Activated T-helper 2 cell treated with anti-CD3 and anti-CD28 coated beads, Interferon-gamma antibody, Interleukin-2, Interleukin-4, amounts not matched to agents 10 μg/mL and 5 μg/mL and 100 μg/mL, durations not matched to agents 14 hours and 24 hours and 36 hours (primary cell): Measurements from ENCODE around the gene GALR2. TPM values are rescaled to one million over a fixed set of nuclear protein-coding genes. Genes with fewer than 3 reads are reported as not detected.

Experiments used
- DNase-seq: peaks from one replicate; pipeline ENCODE4 v3.0.0; 2021; ENCODE audit warnings: low spot score
- H3K27ac Mint-ChIP-seq: one replicate; pipeline ENCODE4 v1.8.0; 2021; ENCODE audit warnings: mixed read lengths
- H3K27me3 Mint-ChIP-seq: one replicate; pipeline ENCODE4 v1.8.0; 2021; ENCODE audit warnings: low read depth, mixed read lengths
- H3K36me3 Mint-ChIP-seq: one replicate; pipeline ENCODE4 v1.8.0; 2021; ENCODE audit warnings: low read depth, mixed read lengths
- H3K4me1 Mint-ChIP-seq: one replicate; pipeline ENCODE4 v1.8.0; 2021; ENCODE audit warnings: low read depth, mixed read lengths
- H3K4me3 Mint-ChIP-seq: one replicate; pipeline ENCODE4 v1.8.0; 2021; ENCODE audit warnings: low read depth, mild to moderate bottlenecking, moderate library complexity, mixed read lengths
- H3K9me3 Mint-ChIP-seq: one replicate; pipeline ENCODE4 v1.8.0; 2021; ENCODE audit warnings: mixed read lengths
- intact Hi-C: fragments of 100-400 bp; cut with micrococcal nuclease; formaldehyde crosslinking; loops from one replicate; pipeline ENCODE4 v1.15.1; 2023
- total RNA-seq: library from RNA; stranded (reverse); gene quantifications from 2 replicates; pipeline ENCODE4 v1.2.3, GENCODE V29; 2022

The GALR2 gene
- total RNA-seq, 1 donor from 2014 or later = 10.7 TPM

GRCh38 chr17:76123191-76123499 lies 48.6 kb downstream of the GALR2 start:
- Mint-ChIP-seq H3K4me3 (no peak overlapping the region), H3K9me3 (no peaks in the 10 kb centered on the region), H3K27me3 (no peaks in the 10 kb centered on the region), H3K36me3 (no peaks in the 10 kb centered on the region), H3K27ac (peak overlapping the region; percentile 44), H3K4me1 (peaks cover 15% of the 10 kb centered on the region)
- DNase-seq = no peak
- intact Hi-C loops = loop anchor here (5.0 kb wide), 1 partner anchor 174 kb away; no protein-coding TSS in a partner anchor

DNA sequence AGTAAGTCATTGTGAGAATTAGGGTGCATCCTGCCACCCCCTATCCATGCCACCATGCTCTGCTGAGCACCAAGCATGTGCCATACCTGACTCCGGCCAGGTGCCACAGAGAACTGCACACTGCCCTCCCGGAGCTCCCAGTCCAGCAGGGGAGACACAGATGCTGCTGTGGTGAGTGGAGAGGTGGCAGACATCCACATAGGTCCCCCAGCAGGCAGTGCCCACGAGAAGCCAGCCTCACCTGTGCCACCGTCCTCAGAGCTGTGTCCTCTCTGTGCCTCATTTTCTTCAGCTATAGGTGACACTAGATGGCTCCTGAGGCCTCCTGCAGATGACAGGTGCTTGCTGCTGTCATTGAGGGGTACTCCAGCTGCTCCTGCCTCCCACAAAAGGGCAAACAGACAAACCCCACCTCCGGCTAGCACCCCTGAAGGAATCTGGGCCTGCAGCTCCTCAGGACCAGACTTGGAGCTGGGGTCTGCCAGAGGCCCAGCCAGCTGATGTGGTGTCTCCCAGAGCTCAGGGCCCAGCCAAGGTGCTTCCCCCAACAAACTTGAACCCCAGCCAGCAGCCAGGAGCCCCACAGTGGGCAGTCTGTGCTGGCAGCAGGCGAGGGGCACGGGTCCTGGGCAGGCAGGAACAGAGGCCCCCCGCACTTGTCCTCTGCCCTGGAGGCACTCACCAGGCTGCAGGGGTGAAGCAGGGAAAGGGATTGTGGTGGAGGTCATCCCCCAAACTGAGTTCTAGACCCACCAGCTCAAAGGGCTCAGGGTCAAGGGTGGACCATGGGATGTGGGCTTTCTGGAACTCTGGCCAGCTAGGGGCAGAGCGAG lies 49.4 kb downstream of the GALR2 start:
- no peak for DNase-seq
- H3K27ac Mint-ChIP-seq = no peak overlapping the region
- H3K9me3 Mint-ChIP-seq = no peaks in the 10 kb centered on the region
- no peaks in the 10 kb centered on the region for H3K27me3 Mint-ChIP-seq
- H3K4me3 Mint-ChIP-seq = no peak overlapping the region
- peaks cover 15% of the 10 kb centered on the region for H3K4me1 Mint-ChIP-seq
- intact Hi-C loops = loop anchor here (5.0 kb wide), 1 partner anchor 173 kb away; no protein-coding TSS in a partner anchor
- no peaks in the 10 kb centered on the region for H3K36me3 Mint-ChIP-seq

DNA sequence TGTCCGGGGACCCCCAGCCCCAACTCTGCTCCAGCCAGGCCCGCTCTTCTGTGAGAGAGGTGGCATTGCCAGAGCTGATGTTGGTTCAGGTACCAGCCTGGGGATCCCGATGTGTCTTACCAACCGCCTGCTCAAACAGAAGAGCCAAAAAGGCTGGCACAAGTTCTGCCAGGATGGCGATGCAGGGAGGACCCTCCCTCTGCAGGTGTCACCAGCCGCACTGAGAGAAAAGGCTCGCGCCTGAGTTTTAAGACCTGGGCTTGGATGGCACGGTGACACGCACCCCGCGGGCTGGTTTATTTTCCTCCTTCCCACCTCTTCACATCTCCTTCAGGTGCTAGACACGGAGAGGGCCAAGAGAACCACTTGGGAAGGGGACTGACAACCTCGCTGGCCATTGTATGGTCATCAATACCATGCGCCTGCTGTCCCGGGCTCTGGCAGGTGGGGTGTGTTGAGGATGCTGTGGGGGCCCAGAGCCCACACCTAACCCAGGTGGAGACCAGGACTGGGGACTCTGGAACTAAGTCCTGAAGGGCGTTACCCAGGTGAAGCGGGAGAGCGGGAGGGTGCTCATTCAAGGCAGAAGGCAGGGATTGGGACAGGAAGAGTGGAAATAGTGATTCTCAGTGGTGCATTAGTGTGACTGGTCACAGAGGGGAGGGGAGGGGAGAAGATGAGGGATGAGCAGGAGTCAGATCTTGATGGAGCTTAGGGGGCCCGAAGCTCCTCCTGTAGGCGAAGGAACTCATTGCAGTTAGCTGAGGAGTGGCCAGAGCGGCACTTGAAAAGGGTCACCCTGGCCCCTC lies 50.2 kb downstream of the GALR2 start:
- Mint-ChIP-seq H3K36me3 (no peaks in the 10 kb centered on the region), H3K27me3 (no peaks in the 10 kb centered on the region), H3K9me3 (no peaks in the 10 kb centered on the region), H3K4me3 (no peak overlapping the region), H3K27ac (no peak overlapping the region), H3K4me1 (peaks cover 15% of the 10 kb centered on the region)
- no peak for DNase-seq
- intact Hi-C loops = loop anchor here (5.0 kb wide), 1 partner anchor 173 kb away; no protein-coding TSS in a partner anchor

GRCh38 chr17:76125391-76125675 lies 50.8 kb downstream of the GALR2 start:
- DNase-seq = no peak
- Mint-ChIP-seq H3K4me3 (no peak overlapping the region), H3K27ac (no peak overlapping the region), H3K36me3 (no peaks in the 10 kb centered on the region), H3K9me3 (no peaks in the 10 kb centered on the region), H3K4me1 (peaks cover 15% of the 10 kb centered on the region), H3K27me3 (no peaks in the 10 kb centered on the region)
- intact Hi-C loops = no loop called here

DNA sequence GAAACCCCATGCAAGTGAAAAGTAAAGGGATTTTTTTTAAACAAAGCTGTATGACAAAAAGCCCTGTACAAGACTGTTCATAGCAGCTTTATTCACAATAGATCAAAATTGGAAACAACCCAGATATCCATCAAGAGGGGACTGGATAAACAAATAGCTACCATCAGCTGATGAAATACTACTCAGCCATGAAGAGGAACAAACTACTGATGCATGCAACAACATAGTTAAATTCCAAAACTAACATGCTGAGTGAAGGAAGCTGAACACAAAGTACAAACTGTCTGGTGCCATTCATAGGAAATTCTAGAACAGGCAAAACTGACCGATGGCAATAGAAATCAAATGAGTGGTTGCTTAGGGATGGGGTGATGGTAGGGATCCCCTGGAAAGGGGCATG lies 51.3 kb downstream of the GALR2 start:
- Mint-ChIP-seq H3K27ac (no peak overlapping the region), H3K27me3 (no peaks in the 10 kb centered on the region), H3K9me3 (no peaks in the 10 kb centered on the region), H3K4me3 (no peak overlapping the region), H3K4me1 (peaks cover 13% of the 10 kb centered on the region), H3K36me3 (no peaks in the 10 kb centered on the region)
- no peak for DNase-seq
- intact Hi-C loops = no loop called here

Other genes with a start within 250 kb of the GALR2 start
- 165 and 175 TPM in 2 replicates for gene UNC13D, start 230.4 kb upstream of the GALR2 start, total RNA-seq
- gene WBP2, start 219.4 kb upstream of the GALR2 start, total RNA-seq = 79.3 and 80.7 TPM in 2 replicates
- gene TRIM47, start 196.2 kb upstream of the GALR2 start, total RNA-seq = 22.5 and 24.5 TPM in 2 replicates
- 42.8 and 45.6 TPM in 2 replicates for gene TRIM65, start 177.8 kb upstream of the GALR2 start, total RNA-seq
- gene MRPL38, start 169.9 kb upstream of the GALR2 start, total RNA-seq = 127 and 139 TPM in 2 replicates
- gene FBF1, start 133.7 kb upstream of the GALR2 start, total RNA-seq = 15.0 and 17.6 TPM in 2 replicates
- 29.4 and 30.6 TPM in 2 replicates for gene ACOX1, start 95.6 kb upstream of the GALR2 start, total RNA-seq
- gene TEN1, start 95.5 kb upstream of the GALR2 start, total RNA-seq = 11.4 and 13.4 TPM in 2 replicates
- gene CDK3, start 73.9 kb upstream of the GALR2 start, total RNA-seq = 6.9 and 7.4 TPM in 2 replicates
- gene EVPL, start 47.5 kb upstream of the GALR2 start, total RNA-seq = 0.02 TPM in 1 of 2 replicates, not detected in the other
- gene SRP68, start 2.3 kb upstream of the GALR2 start, total RNA-seq = 188 and 194 TPM in 2 replicates
- gene ZACN, start 4.4 kb downstream of the GALR2 start, total RNA-seq = 10.3 and 14.1 TPM in 2 replicates
- gene EXOC7, start 29.0 kb downstream of the GALR2 start, total RNA-seq = 103 and 110 TPM in 2 replicates
- gene FOXJ1, start 66.5 kb downstream of the GALR2 start, total RNA-seq = 0.11 TPM in 2 replicates
- gene RNF157, start 165.7 kb downstream of the GALR2 start, total RNA-seq = 34.3 and 34.9 TPM in 2 replicates
- gene UBALD2, start 190.6 kb downstream of the GALR2 start, total RNA-seq = 204 and 212 TPM in 2 replicates
- gene QRICH2, start 233.5 kb downstream of the GALR2 start, total RNA-seq = 1.7 and 2.1 TPM in 2 replicates